PC-3 (cell line): ENCODE measurements around the gene FAM234A. TPM values are rescaled to one million over a fixed set of nuclear protein-coding genes. Genes with fewer than 3 reads are reported as not detected.

Experiments
- ATAC-seq: fragments of 200-7000 bp; cut with Tn5 transposase; 2 replicates; pipeline ENCODE4 v1.9.1; 2020; ENCODE audit warnings: mild to moderate bottlenecking, moderate library complexity
- BruUV-seq: library from RNA; stranded (reverse); fragments of 400-500 nt; replicated peaks from 2 replicates; lab custom pipeline; 2021; lab: Mats Ljungman, UMichigan
- CTCF ChIA-PET: fragments of 300-600 bp; sonication (Branson Sonifier 250); formaldehyde crosslinking; loops from one replicate; lab custom pipeline; 2022; ENCODE audit warnings: antibody characterized with exemption; lab: Charles Lee
- POLR2A ChIA-PET: fragments of 300-600 bp; sonication (Branson Sonifier 250); formaldehyde crosslinking; loops from one replicate; lab custom pipeline; 2022; ENCODE audit warnings: antibody characterized with exemption; ENCODE audit not compliant: unreplicated experiment; lab: Charles Lee
- DNase-seq: peaks from one replicate; pipeline ENCODE4 v3.0.0-alpha.2; 2015
- H2AFZ ChIP-seq: fragments of 300-600 bp; sonication (generic); 2 replicates; pipeline ENCODE4 v1.6.0; 2016; ENCODE audit warnings: antibody characterized with exemption, low read length
- H3F3A ChIP-seq: fragments of 300-600 bp; sonication (generic); one replicate; pipeline ENCODE4 v1.6.0; 2017; ENCODE audit warnings: antibody characterized with exemption, low read length, control low read depth, mild to moderate bottlenecking; ENCODE audit not compliant: unreplicated experiment
- H3K27ac ChIP-seq: fragments of 300-600 bp; sonication (generic); 2 replicates; pipeline ENCODE4 v1.5.1; 2016; ENCODE audit warnings: mild to moderate bottlenecking, low read length
- H3K27me3 ChIP-seq: fragments of 300-600 bp; sonication (generic); 2 replicates; pipeline ENCODE4 v1.6.1; 2016; ENCODE audit warnings: low read length, mixed read lengths
- H3K36me3 ChIP-seq: fragments of 300-600 bp; sonication (generic); 2 replicates; pipeline ENCODE4 v1.6.1; 2016; ENCODE audit warnings: low read depth, mixed run types, low read length, mixed read lengths
- H3K4me1 ChIP-seq: fragments of 300-600 bp; sonication (generic); 2 replicates; pipeline ENCODE4 v1.5.1; 2016; ENCODE audit warnings: low read length; ENCODE audit not compliant: insufficient read depth
- H3K4me2 ChIP-seq: fragments of 300-600 bp; sonication (generic); 2 replicates; pipeline ENCODE4 v1.6.0; 2016; ENCODE audit warnings: low read length
- H3K4me3 ChIP-seq: fragments of 300-600 bp; sonication (generic); 2 replicates; pipeline ENCODE4 v1.5.1; 2016; ENCODE audit warnings: mild to moderate bottlenecking, low read length, mixed read lengths
- H3K79me2 ChIP-seq: fragments of 300-600 bp; sonication (generic); 2 replicates; pipeline ENCODE4 v1.6.1; 2017; ENCODE audit warnings: low read length, mixed read lengths
- H3K9ac ChIP-seq: fragments of 300-600 bp; sonication (generic); 2 replicates; pipeline ENCODE4 v1.6.0; 2016; ENCODE audit warnings: mild to moderate bottlenecking, low read length
- H3K9me2 ChIP-seq: fragments of 300-600 bp; sonication (generic); replicated peaks from 2 replicates; pipeline ENCODE4 v1.6.1; 2016; ENCODE audit warnings: mixed run types, low read length, mixed read lengths
- H3K9me3 ChIP-seq: fragments of 300-600 bp; sonication (generic); 2 replicates; pipeline ENCODE4 v1.6.1; 2016; ENCODE audit warnings: low read length, mixed read lengths
- H4K20me1 ChIP-seq: fragments of 300-600 bp; sonication (generic); 2 replicates; pipeline ENCODE4 v1.6.1; 2016; ENCODE audit warnings: low read length, mixed read lengths
- EZH2 ChIP-seq: fragments of 300-600 bp; sonication (generic); IDR thresholded peaks from one replicate; pipeline ENCODE4 v1.6.1; 2017; ENCODE audit warnings: antibody characterized with exemption, mild to moderate bottlenecking, low read length; ENCODE audit not compliant: unreplicated experiment
- EZH2phosphoT487 ChIP-seq: fragments of 300-600 bp; sonication (generic); IDR thresholded peaks from 2 replicates; pipeline ENCODE4 v1.6.1; 2018; ENCODE audit warnings: mild to moderate bottlenecking, antibody characterized with exemption, low read length, borderline replicate concordance
- intact Hi-C: fragments of 100-400 bp; cut with micrococcal nuclease; formaldehyde crosslinking; loops from 2 replicates; pipeline ENCODE4 v1.9.0; 2023
- total RNA-seq: library from RNA; depleted of rRNA; stranded (reverse); fragments of >200 nt; gene quantifications from 2 replicates; pipeline ENCODE4 v1.2.3, GENCODE V29; 2014
- TF ChIP-seq, protein P1 (sequence below): fragments of 300-600 bp; sonication (generic); conservative IDR thresholded peaks from 2 replicates; pipeline ENCODE4 v1.5.1; 2017; ENCODE audit warnings: antibody characterized with exemption, low read depth, mild to moderate bottlenecking, low read length

Gene FAM234A
- total RNA-seq, 1 experiment from 2014 or later = 31.4 TPM

DNA sequence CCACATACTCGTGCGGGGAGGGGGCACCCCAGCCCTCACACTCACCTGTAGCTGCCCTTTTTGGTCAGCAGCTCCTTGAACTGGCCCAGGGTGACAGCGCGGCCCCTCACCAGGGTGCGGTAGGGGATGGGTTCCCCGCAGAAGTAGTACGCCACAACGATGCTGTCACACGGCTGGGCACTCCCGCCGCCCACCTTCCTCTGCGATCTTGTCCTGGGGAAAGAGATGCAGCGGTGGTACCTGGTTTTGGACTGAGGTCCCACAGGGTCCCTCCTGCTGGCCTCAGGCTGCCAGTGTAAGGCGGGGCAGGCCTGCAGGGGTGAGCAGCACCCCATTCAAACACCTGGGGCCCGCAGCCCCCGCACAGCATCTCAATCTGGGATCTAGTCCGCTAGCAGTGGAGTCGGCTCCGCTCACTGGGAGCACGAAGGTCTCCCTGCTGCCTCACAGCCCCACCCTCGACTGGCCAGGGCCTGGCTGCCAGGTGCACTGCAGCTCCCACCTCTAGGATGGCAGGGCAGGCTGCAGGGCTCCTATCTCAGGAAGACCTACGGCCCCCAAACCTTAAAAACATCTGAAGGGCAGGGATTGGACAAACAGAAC is 54.9 kb downstream of the FAM234A start:
- no peaks in the 10 kb centered on the region for H3K79me2 ChIP-seq
- no peak overlapping the region for H3K4me3 ChIP-seq
- no TSS peak for BruUV-seq
- no peak overlapping the region for H2AFZ ChIP-seq
- CTCF ChIA-PET = interaction anchor here (0.6 kb wide), 1 partner anchor 63 kb away, joined by 3 read pairs; no protein-coding TSS in a partner anchor
- no peak overlapping the region for H3K4me2 ChIP-seq
- intact Hi-C loops = no loop called here
- H3K36me3 ChIP-seq = no peaks in the 10 kb centered on the region; the same call in 1 of the 2 replicates
- H3K4me1 ChIP-seq = no peaks in the 10 kb centered on the region
- no peak overlapping the region for H3K9ac ChIP-seq
- H4K20me1 ChIP-seq = no peaks in the 10 kb centered on the region
- H3F3A ChIP-seq = no peaks in the 10 kb centered on the region
- TF ChIP-seq EZH2 (no peak), EZH2phosphoT487 (no peak)
- TF ChIP-seq, protein P1, sequence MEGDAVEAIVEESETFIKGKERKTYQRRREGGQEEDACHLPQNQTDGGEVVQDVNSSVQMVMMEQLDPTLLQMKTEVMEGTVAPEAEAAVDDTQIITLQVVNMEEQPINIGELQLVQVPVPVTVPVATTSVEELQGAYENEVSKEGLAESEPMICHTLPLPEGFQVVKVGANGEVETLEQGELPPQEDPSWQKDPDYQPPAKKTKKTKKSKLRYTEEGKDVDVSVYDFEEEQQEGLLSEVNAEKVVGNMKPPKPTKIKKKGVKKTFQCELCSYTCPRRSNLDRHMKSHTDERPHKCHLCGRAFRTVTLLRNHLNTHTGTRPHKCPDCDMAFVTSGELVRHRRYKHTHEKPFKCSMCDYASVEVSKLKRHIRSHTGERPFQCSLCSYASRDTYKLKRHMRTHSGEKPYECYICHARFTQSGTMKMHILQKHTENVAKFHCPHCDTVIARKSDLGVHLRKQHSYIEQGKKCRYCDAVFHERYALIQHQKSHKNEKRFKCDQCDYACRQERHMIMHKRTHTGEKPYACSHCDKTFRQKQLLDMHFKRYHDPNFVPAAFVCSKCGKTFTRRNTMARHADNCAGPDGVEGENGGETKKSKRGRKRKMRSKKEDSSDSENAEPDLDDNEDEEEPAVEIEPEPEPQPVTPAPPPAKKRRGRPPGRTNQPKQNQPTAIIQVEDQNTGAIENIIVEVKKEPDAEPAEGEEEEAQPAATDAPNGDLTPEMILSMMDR = no peak
- H3K9me3 ChIP-seq = no peaks in the 10 kb centered on the region
- H3K27me3 ChIP-seq = no peaks in the 10 kb centered on the region
- no peaks in the 10 kb centered on the region for H3K9me2 ChIP-seq
- POLR2A ChIA-PET = no interaction called here
- ATAC-seq = no peak
- DNase-seq = no peak
- H3K27ac ChIP-seq = no peak overlapping the region

DNA sequence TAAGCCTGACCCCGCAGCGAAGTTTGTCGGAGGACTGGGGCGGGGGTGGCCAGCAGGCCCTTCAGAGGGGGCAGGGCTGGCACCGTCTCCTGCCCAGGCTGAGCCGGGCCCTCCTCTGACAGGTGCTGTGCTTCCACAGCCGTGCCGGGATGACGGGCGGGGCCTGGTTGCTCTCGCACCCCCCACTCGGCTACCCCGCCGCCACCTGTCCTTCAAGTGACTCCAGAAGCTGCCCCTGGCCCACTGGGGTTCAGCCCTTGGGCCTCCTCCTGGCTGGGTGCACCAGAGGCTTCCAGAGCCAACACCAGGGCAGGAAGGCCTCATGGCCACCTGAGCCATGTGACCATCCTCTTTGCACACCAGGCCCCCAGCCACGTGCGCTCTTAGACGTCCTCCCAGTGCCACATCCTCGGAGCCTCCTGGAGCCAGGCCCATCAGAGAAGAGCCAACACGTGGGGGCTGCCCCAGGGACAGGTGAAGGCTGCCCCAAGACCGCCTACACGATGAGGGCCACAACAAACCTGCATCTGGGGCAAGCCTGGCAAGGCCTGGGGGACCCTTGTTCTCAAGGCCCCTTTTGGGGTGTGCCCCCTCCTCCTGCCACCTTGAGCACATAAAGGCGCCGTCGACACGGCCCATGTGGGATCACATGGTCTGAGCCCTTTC is 55.5 kb downstream of the FAM234A start:
- POLR2A ChIA-PET = no interaction called here

More for the DNA sequence above, 55.5 kb downstream of the FAM234A start:
- DNase-seq = no peak
- Histone ChIP-seq H3K36me3 (no peaks in the 10 kb centered on the region; the same call in 1 of the 2 replicates), H3K27me3 (no peaks in the 10 kb centered on the region), H3K27ac (no peak overlapping the region), H4K20me1 (no peaks in the 10 kb centered on the region), H3K9me2 (no peaks in the 10 kb centered on the region), H3K4me2 (no peak overlapping the region), H3F3A (no peaks in the 10 kb centered on the region), H3K79me2 (no peaks in the 10 kb centered on the region), H2AFZ (no peak overlapping the region), H3K4me1 (no peaks in the 10 kb centered on the region), H3K9ac (no peak overlapping the region), H3K9me3 (no peaks in the 10 kb centered on the region), H3K4me3 (no peak overlapping the region)
- TF ChIP-seq, protein P1 = no peak
- TF ChIP-seq EZH2phosphoT487 (no peak), EZH2 (no peak)
- BruUV-seq = no TSS peak
- CTCF ChIA-PET = no interaction called here
- intact Hi-C loops = no loop called here
- no peak for ATAC-seq
